H9 (cell line): ENCODE results near the gene AXIN2. TPM values are rescaled to one million over a fixed set of nuclear protein-coding genes. Genes with fewer than 3 reads are reported as not detected.

Source experiments
- DNase-seq: peaks from one replicate; pipeline ENCODE4 v3.0.0-alpha.2; 2017
- H2AFZ ChIP-seq: one replicate; pipeline ENCODE4 v1.6.1; 2013; ENCODE audit warnings: mild to moderate bottlenecking, low read length, control low read depth, moderate library complexity
- H2AK5ac ChIP-seq: 2 replicates; pipeline ENCODE4 v1.6.1; 2013; ENCODE audit warnings: low read length, control low read depth, mixed read lengths; ENCODE audit not compliant: insufficient read length
- H2BK120ac ChIP-seq: one replicate; pipeline ENCODE4 v1.6.1; 2013; ENCODE audit warnings: low read depth, mild to moderate bottlenecking, low read length, control low read depth, inconsistent platforms; ENCODE audit not compliant: poor library complexity, severe bottlenecking
- H2BK12ac ChIP-seq: 2 replicates; pipeline ENCODE4 v1.6.1; 2013; ENCODE audit warnings: low read length, control low read depth, mixed read lengths, low read depth; ENCODE audit not compliant: insufficient read length
- H2BK15ac ChIP-seq: 2 replicates; pipeline ENCODE4 v1.6.1; 2013; ENCODE audit warnings: low read depth, low read length, control low read depth
- H2BK20ac ChIP-seq: one replicate; pipeline ENCODE4 v1.6.1; 2013; ENCODE audit warnings: low read depth, mild to moderate bottlenecking, low read length, control low read depth, inconsistent platforms; ENCODE audit not compliant: poor library complexity, severe bottlenecking
- H2BK5ac ChIP-seq: 2 replicates; pipeline ENCODE4 v1.6.1; 2013; ENCODE audit warnings: low read length, control low read depth, mixed read lengths; ENCODE audit not compliant: insufficient read length
- H3K14ac ChIP-seq: 2 replicates; pipeline ENCODE4 v1.6.1; 2013; ENCODE audit warnings: low read length, control low read depth; ENCODE audit not compliant: insufficient read depth
- H3K18ac ChIP-seq: 2 replicates; pipeline ENCODE4 v1.6.1; 2013; ENCODE audit warnings: low read depth, mild to moderate bottlenecking, mixed read lengths, low read length, control low read depth; ENCODE audit not compliant: insufficient read length
- H3K23ac ChIP-seq: 2 replicates; pipeline ENCODE4 v1.6.1; 2013; ENCODE audit warnings: low read length, control low read depth, mixed read lengths, low read depth; ENCODE audit not compliant: insufficient read length
- H3K23me2 ChIP-seq: 2 replicates; pipeline ENCODE4 v1.6.1; 2013; ENCODE audit warnings: low read depth, mild to moderate bottlenecking, mixed read lengths, low read length, control low read depth; ENCODE audit not compliant: insufficient read length, poor library complexity, severe bottlenecking
- H3K27ac ChIP-seq: 2 replicates; pipeline ENCODE4 v1.5.1; 2013; ENCODE audit warnings: low read length, control low read depth, mixed read lengths, low read depth; ENCODE audit not compliant: insufficient read length
- H3K27me3 ChIP-seq: 2 replicates; pipeline ENCODE4 v1.6.1; 2013; ENCODE audit warnings: low read length, control low read depth, inconsistent platforms; ENCODE audit not compliant: insufficient read depth
- H3K4ac ChIP-seq: 2 replicates; pipeline ENCODE4 v1.6.1; 2013; ENCODE audit warnings: low read depth, mild to moderate bottlenecking, control low read depth, inconsistent platforms, low read length, moderate library complexity
- H3K4me1 ChIP-seq: 2 replicates; pipeline ENCODE4 v1.6.1; 2013; ENCODE audit warnings: low read length, control low read depth, inconsistent platforms; ENCODE audit not compliant: insufficient read depth
- H3K4me2 ChIP-seq: 2 replicates; pipeline ENCODE4 v1.6.1; 2013; ENCODE audit warnings: low read length, control low read depth, mixed read lengths; ENCODE audit not compliant: insufficient read length, insufficient read depth
- H3K56ac ChIP-seq: 2 replicates; pipeline ENCODE4 v1.6.1; 2013; ENCODE audit warnings: low read depth, mild to moderate bottlenecking, mixed read lengths, low read length, control low read depth; ENCODE audit not compliant: insufficient read length
- H3K79me1 ChIP-seq: 2 replicates; pipeline ENCODE4 v1.6.1; 2013; ENCODE audit warnings: low read depth, mild to moderate bottlenecking, moderate library complexity, low read length, control low read depth, inconsistent platforms; ENCODE audit not compliant: insufficient read depth, poor library complexity, severe bottlenecking
- H3K79me2 ChIP-seq: 2 replicates; pipeline ENCODE4 v1.6.1; 2013; ENCODE audit warnings: low read length, control low read depth, inconsistent platforms; ENCODE audit not compliant: insufficient read depth
- H3K9ac ChIP-seq: 2 replicates; pipeline ENCODE4 v1.6.1; 2013; ENCODE audit warnings: low read length, control low read depth, mixed read lengths; ENCODE audit not compliant: insufficient read length; ENCODE audit errors: extremely low read depth
- H3K9me3 ChIP-seq: one replicate; pipeline ENCODE4 v1.6.1; 2013; ENCODE audit warnings: low read depth, low read length, inconsistent platforms; ENCODE audit not compliant: control insufficient read depth
- H3T11ph ChIP-seq: one replicate; pipeline ENCODE4 v1.6.1; 2013; ENCODE audit warnings: mild to moderate bottlenecking, low read length, control low read depth, inconsistent platforms
- H4K20me1 ChIP-seq: one replicate; pipeline ENCODE4 v1.6.1; 2013; ENCODE audit not compliant: control insufficient read depth, insufficient read length, insufficient read depth
- H4K5ac ChIP-seq: 2 replicates; pipeline ENCODE4 v1.6.1; 2013; ENCODE audit warnings: low read depth, mild to moderate bottlenecking, mixed read lengths, low read length, control low read depth; ENCODE audit not compliant: insufficient read length
- H4K8ac ChIP-seq: replicated peaks from 2 replicates; pipeline ENCODE4 v1.6.1; 2013; ENCODE audit warnings: low read length, control low read depth, mixed read lengths, low read depth; ENCODE audit not compliant: insufficient read length
- H4K91ac ChIP-seq: 2 replicates; pipeline ENCODE4 v1.6.1; 2013; ENCODE audit warnings: low read depth, mild to moderate bottlenecking, moderate library complexity, mixed read lengths, low read length, control low read depth; ENCODE audit not compliant: insufficient read length
- H3K27ac Mint-ChIP-seq, 3 experiments: 2 replicates in 2 of 3; 3 replicates in 1 of 3; pipeline ENCODE4 v1.8.0; 2020 to 2021; ENCODE audit warnings: mixed read lengths in 3 of 3, mild to moderate bottlenecking in 1 of 3, moderate library complexity in 1 of 3
- H3K27me3 Mint-ChIP-seq: 2 replicates; pipeline ENCODE4 v1.8.0; 2021; ENCODE audit warnings: low read depth, mild to moderate bottlenecking, moderate library complexity, mixed read lengths
- H3K36me3 Mint-ChIP-seq, 3 experiments: 2 replicates in 2 of 3; 3 replicates in 1 of 3; pipeline ENCODE4 v1.8.0; 2020 to 2021; ENCODE audit warnings: low read depth in 3 of 3, mixed read lengths in 3 of 3; ENCODE audit not compliant: insufficient read depth in 1 of 3
- H3K4me1 Mint-ChIP-seq, 2 experiments: 2 replicates each; pipeline ENCODE4 v1.8.0; 2020; ENCODE audit warnings: mixed read lengths in 2 of 2
- H3K4me3 Mint-ChIP-seq, 2 experiments: 2 replicates in 1 of 2; 3 replicates in 1 of 2; pipeline ENCODE4 v1.8.0; 2020 to 2021; ENCODE audit warnings: mild to moderate bottlenecking in 2 of 2, mixed read lengths in 2 of 2, moderate library complexity in 1 of 2
- H3K9me3 Mint-ChIP-seq, 2 experiments: 2 replicates in 1 of 2; 3 replicates in 1 of 2; pipeline ENCODE4 v1.8.0; 2020; ENCODE audit warnings: mild to moderate bottlenecking in 2 of 2, mixed read lengths in 2 of 2, moderate library complexity in 1 of 2
- CTCF ChIP-seq: fragments of 200-600 bp; sonication (generic); conservative IDR thresholded peaks from 3 replicates; pipeline ENCODE4 v1.8.0; 2021; ENCODE audit warnings: antibody characterized with exemption, mild to moderate bottlenecking
- WGBS: extraction: QIAGEN DNeasy Blood & Tissue Kit; methylation state at CpG from one replicate; pipeline ENCODE4 v1.1.7; 2013; ENCODE audit warnings: missing lambda C conversion rate, low lambda C conversion rate, mixed read lengths; ENCODE audit not compliant: insufficient read length; ENCODE audit errors: extremely low coverage; 5-methylcytosine and 5-hydroxymethylcytosine counted together
- total RNA-seq: library from RNA; stranded (reverse); gene quantifications from 2 replicates; pipeline ENCODE4 v1.2.1, GENCODE V29; 2021

The AXIN2 gene
- total RNA-seq, 1 experiment from 2014 or later, result 35.0 TPM

- Histone ChIP-seq H3T11ph (no peak overlapping the region), H2BK120ac (no peak overlapping the region), H3K27ac (no peak overlapping the region), H2BK20ac (no peak overlapping the region), H3K4me1 (peaks cover 6% of the 10 kb centered on the region; the same call in 1 of the 2 replicates), H2AK5ac (no peak overlapping the region), H4K91ac (no peak overlapping the region), H3K23me2 (no peaks in the 10 kb centered on the region), H4K5ac (no peak overlapping the region), H4K20me1 (no peaks in the 10 kb centered on the region), H2BK15ac (no peak overlapping the region), H4K8ac (no peak overlapping the region), H3K4ac (no peak overlapping the region), H3K9me3 (no peaks in the 10 kb centered on the region), H3K56ac (no peak overlapping the region), H3K27me3 (no peaks in the 10 kb centered on the region), H2BK12ac (no peak overlapping the region), H3K79me2 (no peaks in the 10 kb centered on the region), H3K9ac (no peak overlapping the region), H3K4me2 (no peak overlapping the region), H3K18ac (no peak overlapping the region), H3K23ac (no peak overlapping the region), H3K14ac (peak overlapping the region; percentile 40; the same call in 1 of the 2 replicates), H2AFZ (no peak overlapping the region), H3K79me1 (no peaks in the 10 kb centered on the region), H2BK5ac (no peak overlapping the region)
- no peak overlapping the region for H3K4me3 Mint-ChIP-seq
- no peak for TF ChIP-seq CTCF
- no peaks in the 10 kb centered on the region; the same call in 1 of the 2 replicates for H3K27me3 Mint-ChIP-seq
- H3K27ac Mint-ChIP-seq, result no peak overlapping the region
- DNase-seq, result no peak
- no peaks in the 10 kb centered on the region; a peak in 1 of 5 replicates for H3K9me3 Mint-ChIP-seq
- H3K4me1 Mint-ChIP-seq, result peaks cover 13 to 18% of the 10 kb centered on the region in 2 experiments
- peaks cover 0 to 2% (median 0%) of the 10 kb centered on the region in 3 experiments; a peak in 1 of 7 replicates for H3K36me3 Mint-ChIP-seq
- WGBS, result no CpG with 5 or more reads among the region's 10 CpGs
Measured at GRCh38 chr17:65583921-65584603, 22.6 kb upstream of the AXIN2 start.
